BLaER1 treated with 17β-estradiol and CSF1 and Interleukin-3, amounts not matched to agents 10 nM and 100 nM (cell line): ENCODE results near the gene GNA15.
A peak's percentile ranks its signal among the peaks of the same experiment; 100 is the strongest.
"Not testable (repeated sequence)": the region's sequence is repeated elsewhere in the genome, so short reads cannot be mapped to it uniquely, and the experiment has no call there.

ENCODE experiments used
- H3K27ac ChIP-seq, 11 experiments: shearing (Covaris generic); formaldehyde crosslinking; 2 replicates each; pipeline ENCODE4 v1.8.1; 2022
- H3K27me3 ChIP-seq, 11 experiments: shearing (Covaris generic); formaldehyde crosslinking; 2 replicates each; pipeline ENCODE4 v1.8.1; 2022
- H3K36me3 ChIP-seq, 11 experiments: shearing (Covaris generic); formaldehyde crosslinking; 2 replicates each; pipeline ENCODE4 v1.8.1; 2022
- H3K4me1 ChIP-seq, 10 experiments: shearing (Covaris generic); formaldehyde crosslinking; 2 replicates each; pipeline ENCODE4 v1.8.1; 2022
- H3K4me2 ChIP-seq, 11 experiments: shearing (Covaris generic); formaldehyde crosslinking; 2 replicates each; pipeline ENCODE4 v1.8.1; 2022
- H3K4me3 ChIP-seq, 10 experiments: shearing (Covaris generic); formaldehyde crosslinking; 2 replicates each; pipeline ENCODE4 v1.8.1; 2022
- H3K9ac ChIP-seq, 11 experiments: shearing (Covaris generic); formaldehyde crosslinking; 2 replicates each; pipeline ENCODE4 v1.8.1; 2022
- H3K9me3 ChIP-seq, 11 experiments: shearing (Covaris generic); formaldehyde crosslinking; replicated peaks in 1 of 11; 2 replicates each; pipeline ENCODE4 v1.8.1; 2022
- H4K20me1 ChIP-seq, 11 experiments: shearing (Covaris generic); formaldehyde crosslinking; 2 replicates each; pipeline ENCODE4 v1.8.1; 2022
- Cebpa-rat ChIP-seq, 11 experiments: shearing (Covaris generic); IDR thresholded peaks; 2 replicates each; pipeline ENCODE4 v1.8.1; 2022

Gene GNA15

GRCh38 chr19:3186891-3187661, 51.2 kb downstream of the GNA15 start:
- Histone ChIP-seq H3K4me1 (peaks cover 71 to 84% (median 82%) of the 10 kb centered on the region in 10 experiments), H3K9ac (peak overlapping the region; percentile 89 to 99 (median 95)), H4K20me1 (peaks cover 6 to 92% (median 88%) of the 10 kb centered on the region in 11 experiments; a peak in 20 of 22 replicates), H3K4me2 (peak overlapping the region; percentile 89 to 100 (median 99)), H3K9me3 (no peaks in the 10 kb centered on the region), H3K36me3 (peaks cover 0 to 74% (median 44%) of the 10 kb centered on the region in 11 experiments; a peak in 19 of 22 replicates), H3K4me3 (peak overlapping the region; percentile 89 to 100 (median 98)), H3K27me3 (no peaks in the 10 kb centered on the region), H3K27ac (peak overlapping the region; percentile 81 to 97 (median 92))
- TF ChIP-seq Cebpa-rat (IDR thresholded peaks at IDR 0.05): no peak

GRCh38 chr19:3187662-3188511, 52.1 kb downstream of the GNA15 start:
- Histone ChIP-seq H3K9me3 (no peaks in the 10 kb centered on the region), H3K4me2 (peak overlapping the region; percentile 89 to 100 (median 99)), H3K4me1 (peaks cover 68 to 84% (median 82%) of the 10 kb centered on the region in 10 experiments), H3K27me3 (no peaks in the 10 kb centered on the region), H3K36me3 (peaks cover 0 to 73% (median 46%) of the 10 kb centered on the region in 11 experiments; a peak in 21 of 22 replicates), H3K4me3 (peak overlapping the region; percentile 89 to 100 (median 98)), H3K9ac (peak overlapping the region; percentile 89 to 99 (median 95)), H4K20me1 (peaks cover 6 to 92% (median 88%) of the 10 kb centered on the region in 11 experiments; a peak in 21 of 22 replicates), H3K27ac (peak overlapping the region; percentile 64 to 97 (median 92); a peak in 20 of 22 replicates)
- no peak for TF ChIP-seq Cebpa-rat (IDR thresholded peaks at IDR 0.05)

- H3K36me3 ChIP-seq: peaks cover 10 to 74% (median 52%) of the 10 kb centered on the region in 11 experiments; a peak in 21 of 22 replicates
- peak overlapping the region; percentile 89 to 99 (median 95) for H3K9ac ChIP-seq
- H3K4me3 ChIP-seq: peak overlapping the region; percentile 89 to 100 (median 98)
- H4K20me1 ChIP-seq: peaks cover 6 to 92% (median 88%) of the 10 kb centered on the region in 11 experiments; a peak in 21 of 22 replicates
- peak overlapping the region; percentile 89 to 100 (median 99) for H3K4me2 ChIP-seq
- H3K4me1 ChIP-seq: peaks cover 73 to 84% (median 81%) of the 10 kb centered on the region in 10 experiments
- no peaks in the 10 kb centered on the region for H3K9me3 ChIP-seq
- TF ChIP-seq Cebpa-rat (IDR thresholded peaks at IDR 0.05): peak in 4 of 11 experiments; percentile 31 to 70 (median 58); a peak in 5 of 22 replicates
- H3K27ac ChIP-seq: peak overlapping the region; percentile 64 to 97 (median 92)
- H3K27me3 ChIP-seq: no peaks in the 10 kb centered on the region
Measured at GRCh38 chr19:3188627-3189596, 53.1 kb downstream of the GNA15 start.

- Histone ChIP-seq H3K4me2 (peak overlapping the region; percentile 89 to 100 (median 99)), H3K9ac (peak overlapping the region; percentile 54 to 99 (median 95); a peak in 20 of 22 replicates), H3K27me3 (no peaks in the 10 kb centered on the region), H3K4me3 (peak overlapping the region in 6 of 10 experiments; percentile 89 to 100 (median 98); a peak in 8 of 20 replicates), H3K4me1 (peaks cover 70 to 80% (median 76%) of the 10 kb centered on the region in 10 experiments), H3K9me3 (no peaks in the 10 kb centered on the region), H3K27ac (peak overlapping the region in 10 of 11 experiments; percentile 16 to 97 (median 92); a peak in 20 of 22 replicates), H4K20me1 (peaks cover 6 to 92% (median 88%) of the 10 kb centered on the region in 11 experiments; a peak in 21 of 22 replicates), H3K36me3 (peaks cover 19 to 75% (median 61%) of the 10 kb centered on the region in 11 experiments)
- no peak for TF ChIP-seq Cebpa-rat (IDR thresholded peaks at IDR 0.05)
Measured at GRCh38 chr19:3189702-3190469, 54.1 kb downstream of the GNA15 start.

GRCh38 chr19:3190470-3190770, 54.6 kb downstream of the GNA15 start:
- Histone ChIP-seq H3K4me2 (peak overlapping the region; percentile 89 to 100 (median 99)), H3K4me1 (peaks cover 70 to 79% (median 76%) of the 10 kb centered on the region in 10 experiments), H3K9me3 (no peaks in the 10 kb centered on the region), H4K20me1 (peaks cover 6 to 95% (median 90%) of the 10 kb centered on the region in 11 experiments; a peak in 21 of 22 replicates), H3K36me3 (peaks cover 23 to 81% (median 67%) of the 10 kb centered on the region in 11 experiments), H3K27me3 (no peaks in the 10 kb centered on the region), H3K4me3 (no peak overlapping the region), H3K9ac (peak overlapping the region in 10 of 11 experiments; percentile 54 to 98 (median 95); a peak in 15 of 22 replicates), H3K27ac (peak overlapping the region in 9 of 11 experiments; percentile 88 to 97 (median 92); a peak in 16 of 22 replicates)
- no peak for TF ChIP-seq Cebpa-rat (IDR thresholded peaks at IDR 0.05)

DNA sequence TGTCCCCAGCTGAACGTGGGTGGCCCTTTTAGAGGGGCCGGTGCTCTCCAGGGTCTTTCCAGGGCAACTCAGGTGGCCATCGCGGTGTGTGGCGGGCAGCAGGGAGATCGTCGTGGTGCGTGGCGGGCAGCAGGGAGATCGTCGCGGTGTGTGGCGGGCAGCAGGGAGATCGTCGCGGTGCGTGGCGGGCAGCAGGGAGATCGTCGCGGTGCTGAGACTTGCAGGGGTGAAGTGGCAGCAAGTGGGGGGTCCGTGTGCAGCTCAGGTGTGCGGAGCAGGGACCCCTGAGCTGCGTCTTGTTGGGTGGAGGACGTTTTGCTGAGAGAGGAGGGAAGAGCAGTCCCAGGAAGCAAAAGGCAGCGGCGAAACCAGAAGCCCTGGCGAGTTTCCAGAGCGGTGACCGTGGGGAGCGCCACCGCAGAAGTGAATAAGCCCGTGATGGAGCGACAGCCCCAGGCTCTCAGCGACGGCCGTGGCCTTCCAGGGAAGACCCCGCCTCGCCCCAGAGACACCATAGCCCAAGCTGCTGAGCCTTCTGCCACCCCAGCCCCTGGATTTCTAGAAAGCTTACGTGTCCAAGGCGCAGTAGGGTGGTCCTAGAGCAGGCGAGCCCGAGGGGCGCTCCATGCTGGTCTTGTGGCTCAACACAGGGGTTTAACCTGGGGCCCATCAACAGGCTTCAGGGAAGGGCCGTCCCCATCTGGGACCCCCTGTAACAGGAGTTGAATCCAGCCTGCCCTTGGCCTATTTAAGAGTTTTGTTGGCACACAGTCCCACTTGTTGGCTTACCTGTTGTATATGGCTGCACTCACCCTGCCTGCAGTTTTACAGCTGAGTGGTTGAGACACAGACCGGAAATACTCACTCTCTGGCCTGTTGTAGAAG, 55.3 kb downstream of the GNA15 start:
- H3K9ac ChIP-seq: peak overlapping the region in 10 of 11 experiments; percentile 13 to 98 (median 36); a peak in 17 of 22 replicates
- H3K4me3 ChIP-seq: no peak overlapping the region
- H3K4me2 ChIP-seq: peak overlapping the region; percentile 60 to 100 (median 99)
- H3K27me3 ChIP-seq: no peaks in the 10 kb centered on the region
- H3K9me3 ChIP-seq: no peaks in the 10 kb centered on the region
- peaks cover 31 to 88% (median 74%) of the 10 kb centered on the region in 11 experiments for H3K36me3 ChIP-seq
- H3K27ac ChIP-seq: peak overlapping the region in 9 of 11 experiments; percentile 13 to 97 (median 88); a peak in 15 of 22 replicates
- H4K20me1 ChIP-seq: peaks cover 6 to 100% (median 98%) of the 10 kb centered on the region in 11 experiments; a peak in 21 of 22 replicates
- peaks cover 70 to 79% (median 76%) of the 10 kb centered on the region in 10 experiments for H3K4me1 ChIP-seq
- TF ChIP-seq Cebpa-rat (IDR thresholded peaks at IDR 0.05): no peak

DNA sequence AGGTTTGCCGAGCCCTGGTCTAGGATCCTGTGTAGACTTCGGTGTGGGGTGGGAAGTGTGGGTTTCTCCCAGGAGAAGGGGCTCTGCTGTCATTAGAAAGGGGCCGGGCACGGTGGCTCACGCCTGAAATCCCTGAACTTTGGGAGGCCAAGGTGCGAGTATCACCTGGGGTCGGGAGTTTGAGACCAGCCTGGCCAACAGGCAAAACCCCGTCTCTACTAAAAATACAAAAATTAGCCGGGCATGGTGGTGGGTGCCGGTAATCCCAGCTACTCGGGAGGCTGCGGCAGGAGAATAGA, 55.9 kb downstream of the GNA15 start:
- H3K9me3 ChIP-seq, H3K4me3 ChIP-seq, H3K27me3 ChIP-seq: not testable (repeated sequence)
- Histone ChIP-seq H3K36me3 (peaks cover 37 to 94% (median 80%) of the 10 kb centered on the region in 11 experiments), H3K4me2 (peak overlapping the region; percentile 60 to 100 (median 99); a peak in 21 of 22 replicates), H3K27ac (peak overlapping the region in 9 of 11 experiments; percentile 2 to 97 (median 60); a peak in 14 of 22 replicates), H3K9ac (peak overlapping the region in 10 of 11 experiments; percentile 13 to 98 (median 36); a peak in 14 of 22 replicates), H3K4me1 (peaks cover 68 to 77% (median 75%) of the 10 kb centered on the region in 10 experiments), H4K20me1 (peaks cover 6 to 100% (median 99%) of the 10 kb centered on the region in 11 experiments; a peak in 21 of 22 replicates)
